Heart right ventricle (tissue), 16 donors: Measurements from ENCODE around the gene MYH1. TPM values are rescaled to one million over a fixed set of nuclear protein-coding genes. Genes with fewer than 3 reads are reported as not detected.

Source experiments
- ATAC-seq, 8 donors: fragments of 200-7000 bp; cut with Tn5 transposase; one replicate each; pipeline ENCODE4 v1.9.1; 2020; ENCODE audit warnings: mild to moderate bottlenecking in 8 of 8, moderate library complexity in 8 of 8, moderate number of reproducible peaks in 1 of 8
- DNase-seq, 2 donors: peaks; one replicate each; pipeline ENCODE4 v3.0.0-alpha.2; 2020
- H3K27ac ChIP-seq, 10 donors: fragments of 200-600 bp; sonication (generic) in 2 of 10; one replicate each; pipeline versions ENCODE4 v1.5.0 to v1.8.0; 2020 to 2022; ENCODE audit warnings: mild to moderate bottlenecking in 3 of 10
- H3K27me3 ChIP-seq, 7 donors: fragments of 200-600 bp; one replicate each; pipeline ENCODE4 v1.8.0; 2021 to 2022; ENCODE audit warnings: mild to moderate bottlenecking in 2 of 7
- H3K36me3 ChIP-seq, 9 donors: fragments of 200-600 bp; sonication (generic) in 1 of 9; one replicate each; pipeline versions ENCODE4 v1.5.0 to v1.8.0; 2020 to 2022; ENCODE audit warnings: mild to moderate bottlenecking in 2 of 9
- H3K4me1 ChIP-seq, 9 donors: fragments of 200-600 bp; sonication (generic) in 1 of 9; one replicate each; pipeline versions ENCODE4 v1.5.0 to v1.8.0; 2020 to 2022; ENCODE audit warnings: mild to moderate bottlenecking in 4 of 9
- H3K4me3 ChIP-seq, 10 donors: fragments of 200-600 bp; sonication (generic) in 2 of 10; one replicate each; pipeline versions ENCODE4 v1.5.0 to v1.8.0; 2020 to 2022; ENCODE audit warnings: mild to moderate bottlenecking in 7 of 10, moderate library complexity in 2 of 10
- H3K9me3 ChIP-seq, 11 donors: fragments of 200-600 bp in 10 of 11; sonication (generic) in 2 of 11; one replicate each; pipeline versions ENCODE4 v1.5.0 to v1.8.0; 2013 to 2022; ENCODE audit warnings: mild to moderate bottlenecking in 2 of 11, control low read depth in 1 of 11, moderate library complexity in 1 of 11
- CTCF ChIP-seq, 9 donors: fragments of 200-600 bp; sonication (generic) in 2 of 9; IDR thresholded peaks; one replicate each; pipeline versions ENCODE4 v1.5.0 to v1.8.0; 2021 to 2022; ENCODE audit warnings: antibody characterized with exemption in 9 of 9, mild to moderate bottlenecking in 5 of 9, moderate library complexity in 1 of 9
- WGBS, 2 donors: extraction: QIAGEN DNeasy Blood & Tissue Kit; methylation state at CpG; one replicate each; pipeline ENCODE4 v1.1.7; 2013; ENCODE audit warnings: inconsistent platforms in 1 of 2; 5-methylcytosine and 5-hydroxymethylcytosine counted together
- intact Hi-C, 10 donors: fragments of 100-400 bp; cut with DNase I; formaldehyde crosslinking; loops; one replicate each; pipeline versions ENCODE4 v1.11.1 to v1.14.2; 2022
- polyA plus RNA-seq, 2 donors: library from polyadenylated mRNA; stranded (reverse); fragments of 200-250 nt; gene quantifications; one replicate each; pipeline ENCODE4 v1.2.3, GENCODE V29; 2013
- total RNA-seq, 10 donors: library from RNA; stranded (reverse); fragmentation: NEBNext Ultra II Directional in 3 of 10; extraction: Animal tissue kit (Norgen Biotek cat#: 25700) in 3 of 10; gene quantifications; one replicate each; pipeline versions ENCODE4 v1.2.1 to v1.2.4, GENCODE V29; 2021 to 2023
- donor health status: Arrhythmogenic right ventricular cardiomyopathy.
- donor health status: ischemic (EF 13 %, LVEDD 7.1; RV severe dilation, severe dysfunction).
- donor health status: healthy with polysubstance abuse.
- donor health status: DM: no; HTN: yes; CAD: no.
- donor health status: DM: no; HTN: no; CAD: no.
- donor health status: ischemic (EF 25% LVEDD 6.9; RV normal size, moderate dysfunction).
- donor health status: ischemic (EF 25% LVEDD 5.7; RV mildly dilated, moderate dysfunction).
- donor health status: healthy.
- donor health status: DM: yes; HTN: yes; CAD: no.
- donor health status: Ischemic cardiomyopathy.
- donor health status: ischemic (EF 35%, LVEDD 5.7; RV mildly dilated, moderate dysfunction).
- donor health status: nonischemic (EF 11% LVEDD 7.7; RV severe dilation, severe dysfunction).
- donor health status: DM: yes; HTN: yes; CAD: no.
- donor health status: PGD.
- donor health status: ischemic (EF 29% LVEDD 5.4; RV normal size, mild dysfunction).
- donor health status: nonischemic (EF 23%, LVEDD 6.1; RV moderate dilation, normal function).

Gene MYH1
- total and polyA plus RNA-seq, 12 donors = 0.03 to 0.13 (median 0.05) TPM; not detected in 9

GRCh38 chr17:10447026-10447931 is 71.1 kb downstream of the MYH1 start:
- Histone ChIP-seq H3K4me3 (no peak overlapping the region), H3K27ac (no peak overlapping the region), H3K27me3 (peaks cover 0 to 6% (median 0%) of the 10 kb centered on the region in 7 donors), H3K36me3 (no peaks in the 10 kb centered on the region), H3K9me3 (no peaks in the 10 kb centered on the region), H3K4me1 (no peaks in the 10 kb centered on the region)
- DNase-seq (no peak), ATAC-seq (no peak)
- intact Hi-C loops = no loop called here
- WGBS, 2 donors = 67% methylated on average over 7 of the region's 7 CpGs
- TF ChIP-seq CTCF (IDR thresholded peaks at IDR 0.05) = no peak

Other genes with a start within 250 kb of the MYH1 start
- not detected for gene MYH13, start 145.5 kb downstream of the MYH1 start, total RNA-seq
- not detected for gene MYH13, start 145.5 kb downstream of the MYH1 start, polyA plus RNA-seq
- gene MYH8, start 96.6 kb downstream of the MYH1 start, total RNA-seq = not detected
- not detected for gene MYH8, start 96.6 kb downstream of the MYH1 start, polyA plus RNA-seq
- gene MYH4, start 49.0 kb downstream of the MYH1 start, total RNA-seq = not detected
- not detected for gene MYH4, start 49.0 kb downstream of the MYH1 start, polyA plus RNA-seq
- under 1 TPM in 4 of 10 donors, not detected in 6; 0.05 to 0.18 (median 0.06) TPM for gene MYH2, start 31.1 kb upstream of the MYH1 start, total RNA-seq
- gene MYH2, start 31.1 kb upstream of the MYH1 start, polyA plus RNA-seq = under 1 TPM in 1 of 2 donors, not detected in 1; 0.03 TPM
- gene MYH3, start 138.8 kb upstream of the MYH1 start, total RNA-seq = under 1 TPM; 0.12 to 0.97 (median 0.60) TPM
- 1 to 10 TPM; 1.2 to 1.4 TPM for gene MYH3, start 138.8 kb upstream of the MYH1 start, polyA plus RNA-seq
- gene SCO1, start 179.0 kb upstream of the MYH1 start, total RNA-seq = 10 to 100 TPM; 28.5 to 43.4 (median 37.4) TPM
- 10 to 100 TPM in 1 of 2 donors, 1 to 10 TPM in 1; 4.5 to 25.7 TPM for gene SCO1, start 179.0 kb upstream of the MYH1 start, polyA plus RNA-seq
- 1 to 10 TPM; 3.6 to 7.3 (median 4.9) TPM for gene ADPRM, start 179.1 kb upstream of the MYH1 start, total RNA-seq
- 1 to 10 TPM; 3.5 to 3.8 TPM for gene ADPRM, start 179.1 kb upstream of the MYH1 start, polyA plus RNA-seq
- 10 to 100 TPM in 2 of 10 donors, 1 to 10 TPM in 8; 3.8 to 13.6 (median 7.6) TPM for gene TMEM220, start 211.5 kb upstream of the MYH1 start, total RNA-seq
- 10 to 100 TPM in 1 of 2 donors, 1 to 10 TPM in 1; 4.1 to 12.3 TPM for gene TMEM220, start 211.5 kb upstream of the MYH1 start, polyA plus RNA-seq